ENCODE data around the gene HES6. TPM values are rescaled to one million over a fixed set of nuclear protein-coding genes. Genes with fewer than 3 reads are reported as not detected.

The HES6 gene
- total and polyA plus RNA-seq, 2 of the 8 experiments (the other 6 are each of a cell fraction or from before 2014, with no cell fraction given), result 32.6 to 36.3 TPM

GRCh38 chr2:238231251-238231793 lies 8.5 kb downstream of the HES6 start:
- Histone ChIP-seq H3K4ac (replicated peaks; ENCODE audit: insufficient read length, low read depth, low read length) (no peak overlapping the region), H2BK20ac (ENCODE audit: low read length) (no peak overlapping the region), H3K4me2 (ENCODE audit: insufficient read depth in 1 of 2, low read depth in 2 of 2, low read length in 2 of 2) (peak overlapping the region; percentile 89 to 99), H2AK5ac (ENCODE audit: low read depth, low read length) (no peak overlapping the region), H3K9ac (replicated peaks in 1 of 4; ENCODE audit: extremely low read depth in 1 of 4, low read depth in 3 of 4, low read length in 3 of 4) (no peak overlapping the region), H2BK15ac (ENCODE audit: low read length) (no peak overlapping the region), H3K79me1 (ENCODE audit: low read depth, low read length) (no peaks in the 10 kb centered on the region), H3K9me3 (ENCODE audit: insufficient read depth in 2 of 2, low read depth in 1 of 2, low read length in 1 of 2) (no peaks in the 10 kb centered on the region), H4K8ac (ENCODE audit: extremely low read depth, insufficient read depth, low read length) (peak overlapping the region; percentile 60), H3K14ac (ENCODE audit: insufficient read length) (no peak overlapping the region), H3K23ac (ENCODE audit: insufficient read length) (no peak overlapping the region), H2BK12ac (ENCODE audit: low read depth, low read length) (no peak overlapping the region), H2AFZ (ENCODE audit: low read length) (no peak overlapping the region), H3K18ac (ENCODE audit: extremely low read depth, low read length) (no peak overlapping the region; the same call in 1 of the 2 replicates), H4K5ac (ENCODE audit: insufficient read length, low read depth, low read length) (no peak overlapping the region), H3K4me1 (replicated peaks in 1 of 4; ENCODE audit: control insufficient read depth in 3 of 4, insufficient read depth in 4 of 4, low read length in 3 of 4) (peaks cover 0 to 7% (median 5%) of the 10 kb centered on the region in 4 experiments; a peak in 5 of 7 replicates), H3K4me3 (ENCODE audit: extremely low read depth in 1 of 4, insufficient read depth in 2 of 4, low read depth in 3 of 4, low read length in 4 of 4) (peak overlapping the region; percentile 47 to 71 (median 54)), H4K20me1 (replicated peaks in 1 of 2; ENCODE audit: control insufficient read depth in 1 of 2, insufficient read depth in 2 of 2, low read length in 2 of 2) (peaks cover 0 to 2% of the 10 kb centered on the region in 2 experiments), H2BK5ac (ENCODE audit: low read depth, low read length) (no peak overlapping the region), H3K56ac (replicated peaks; ENCODE audit: insufficient read length, low read depth, low read length) (no peak overlapping the region), H3K27me3 (replicated peaks in 1 of 4; ENCODE audit: control insufficient read depth in 3 of 4, extremely low read depth in 1 of 4, insufficient read depth in 3 of 4, low read length in 3 of 4) (peaks cover 6 to 38% (median 30%) of the 10 kb centered on the region in 4 experiments), H3K79me2 (ENCODE audit: control insufficient read depth in 1 of 2, insufficient read depth in 2 of 2, low read length in 2 of 2) (no peaks in the 10 kb centered on the region), H2BK120ac (replicated peaks; ENCODE audit: low read depth, low read length) (no peak overlapping the region), H4K91ac (replicated peaks; ENCODE audit: insufficient read length, low read length) (no peak overlapping the region), H3K27ac (ENCODE audit: low read depth, low read length) (no peak overlapping the region), H3K23me2 (ENCODE audit: low read depth, low read length) (peaks cover 11% of the 10 kb centered on the region; the same call in 1 of the 2 replicates), H3K36me3 (ENCODE audit: control insufficient read depth in 2 of 4, insufficient read depth in 4 of 4, low read length in 3 of 4) (no peaks in the 10 kb centered on the region)
- DNase-seq (ENCODE audit: low read depth in 1 of 2, low spot score in 2 of 2), result peak in 1 of 2 experiments; percentile 91
- no peak for FAIRE-seq
- 2% methylated on average over 46 of the region's 46 CpGs; no CpG with 5 or more reads in 1 of the 2 experiments for WGBS, 2 experiments (ENCODE audit: extremely low coverage in 1 of 2, insufficient coverage in 1 of 2, insufficient read length in 1 of 2, insufficient replicate concordance in 2 of 2, low coverage in 1 of 2, low lambda C conversion rate in 2 of 2, missing lambda C conversion rate in 1 of 2)
- ChIA-PET CTCF (ENCODE audit: partially characterized antibody) (interaction anchor here (1.2 kb wide), 1 partner anchor 23 kb away, joined by 4 read pairs; no protein-coding TSS in a partner anchor), POLR2A (ENCODE audit: partially characterized antibody) (interaction anchor here (0.8 to 1.4 kb wide), 4 partner anchors 9 to 11 kb away, joined by 3 to 13 read pairs (median 4); partner anchors contain the start of gene HES6)
- TF ChIP-seq HDAC2 (IDR thresholded peaks at IDR 0.05; ENCODE audit: borderline replicate concordance in 1 of 2, low read depth in 2 of 2, low read length in 2 of 2), result 0 out of 4 replicates have a peak, but pooled peaks of 1 of the 2 experiments have one; percentile 78
- TF ChIP-seq MAX (IDR thresholded peaks at IDR 0.05), result peak; percentile 98
